BJ (cell line): Measurements from ENCODE around the gene MRPL36. TPM values are rescaled to one million over a fixed set of nuclear protein-coding genes. Genes with fewer than 3 reads are reported as not detected.

Experiments used
- CTCF ChIA-PET: fragments of 350-600 bp; formaldehyde crosslinking; extraction: SDS; loops from one replicate; lab custom pipeline; 2021; ENCODE audit warnings: antibody characterized with exemption, inconsistent platforms; lab: Yijun Ruan, JAX
- POLR2A ChIA-PET: fragments of 300-600 bp; sonication (Branson Sonifier 250); formaldehyde crosslinking; extraction: SDS; loops from one replicate; lab custom pipeline; 2021; ENCODE audit warnings: antibody characterized with exemption; lab: Charles Lee
- DNase-seq: peaks from one replicate; pipeline ENCODE4 v3.0.0-alpha.2; 2011; ENCODE audit warnings: low read depth
- H3K27me3 ChIP-seq: 2 replicates; pipeline ENCODE4 v1.6.0; 2011; ENCODE audit warnings: low read length; ENCODE audit not compliant: control insufficient read depth, insufficient read depth
- H3K36me3 ChIP-seq: 2 replicates; pipeline ENCODE4 v1.5.1; 2011; ENCODE audit warnings: low read length; ENCODE audit not compliant: control insufficient read depth, insufficient read depth
- H3K4me3 ChIP-seq: 2 replicates; pipeline ENCODE4 v1.5.1; 2011; ENCODE audit warnings: low read depth, mild to moderate bottlenecking, control low read depth, low read length
- polyA plus RNA-seq: library from polyadenylated mRNA; depleted of rRNA; stranded (reverse); fragments of >200 nt; gene quantifications from 2 replicates; pipeline ENCODE4 v1.2.3, GENCODE V29; 2011
- TF ChIP-seq, protein P1 (sequence below): IDR thresholded peaks from 2 replicates; pipeline ENCODE4 v1.5.1; 2011; ENCODE audit warnings: low read depth, mild to moderate bottlenecking, control low read depth, inconsistent platforms, low read length, moderate library complexity; ENCODE audit not compliant: insufficient read depth

Gene MRPL36
- polyA plus RNA-seq, 1 experiment = 67.9 TPM

DNA sequence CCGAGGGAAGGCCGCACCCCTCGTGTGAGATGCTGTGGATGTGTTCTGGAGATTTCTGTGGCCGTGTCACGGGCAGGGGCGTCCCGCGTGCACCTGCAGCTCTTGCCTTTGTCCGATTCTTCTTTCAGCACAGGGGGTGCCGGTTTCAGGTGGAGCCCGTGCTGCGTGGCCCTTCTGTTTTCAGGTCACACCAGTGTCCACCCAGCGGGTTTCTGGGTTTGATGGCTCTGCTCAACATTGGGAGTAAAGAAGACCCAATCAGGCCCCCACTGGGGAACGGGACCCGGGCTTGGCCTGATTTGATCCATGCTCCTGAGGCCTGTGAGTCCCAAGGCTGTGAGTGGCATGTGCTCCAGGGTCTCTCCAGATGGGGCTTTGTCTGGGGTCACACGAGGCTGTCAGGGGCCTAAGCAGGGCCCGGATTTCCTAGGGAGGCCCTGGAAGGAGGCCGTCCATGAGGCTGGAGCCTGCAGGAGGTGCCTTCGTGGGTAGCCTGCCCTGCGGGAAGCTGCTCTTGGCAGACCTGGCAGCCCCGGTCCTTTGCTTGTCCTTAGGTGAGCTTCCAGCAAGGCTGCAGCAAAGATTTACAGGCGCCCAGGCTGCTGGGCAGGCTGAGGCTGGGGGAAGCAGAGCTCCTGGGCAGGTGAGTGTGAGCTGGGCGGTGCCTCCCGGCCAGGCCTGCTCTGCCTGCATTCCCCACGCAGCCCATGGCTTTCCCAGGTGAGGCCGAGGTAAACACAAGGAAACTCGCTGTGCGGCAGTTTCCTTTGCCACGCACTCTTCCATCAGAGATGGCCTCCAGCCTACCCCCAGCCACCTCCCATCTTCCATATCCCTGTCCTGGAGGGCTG lies 12.8 kb downstream of the MRPL36 start:
- CTCF ChIA-PET = interaction anchor here (1.9 kb wide), 1 partner anchor 23 kb away, joined by 5 read pairs; no protein-coding TSS in a partner anchor
- POLR2A ChIA-PET = no interaction called here
- no peaks in the 10 kb centered on the region for H3K36me3 ChIP-seq
- H3K4me3 ChIP-seq = no peak overlapping the region
- DNase-seq = no peak
- TF ChIP-seq, protein P1, sequence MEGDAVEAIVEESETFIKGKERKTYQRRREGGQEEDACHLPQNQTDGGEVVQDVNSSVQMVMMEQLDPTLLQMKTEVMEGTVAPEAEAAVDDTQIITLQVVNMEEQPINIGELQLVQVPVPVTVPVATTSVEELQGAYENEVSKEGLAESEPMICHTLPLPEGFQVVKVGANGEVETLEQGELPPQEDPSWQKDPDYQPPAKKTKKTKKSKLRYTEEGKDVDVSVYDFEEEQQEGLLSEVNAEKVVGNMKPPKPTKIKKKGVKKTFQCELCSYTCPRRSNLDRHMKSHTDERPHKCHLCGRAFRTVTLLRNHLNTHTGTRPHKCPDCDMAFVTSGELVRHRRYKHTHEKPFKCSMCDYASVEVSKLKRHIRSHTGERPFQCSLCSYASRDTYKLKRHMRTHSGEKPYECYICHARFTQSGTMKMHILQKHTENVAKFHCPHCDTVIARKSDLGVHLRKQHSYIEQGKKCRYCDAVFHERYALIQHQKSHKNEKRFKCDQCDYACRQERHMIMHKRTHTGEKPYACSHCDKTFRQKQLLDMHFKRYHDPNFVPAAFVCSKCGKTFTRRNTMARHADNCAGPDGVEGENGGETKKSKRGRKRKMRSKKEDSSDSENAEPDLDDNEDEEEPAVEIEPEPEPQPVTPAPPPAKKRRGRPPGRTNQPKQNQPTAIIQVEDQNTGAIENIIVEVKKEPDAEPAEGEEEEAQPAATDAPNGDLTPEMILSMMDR = no peak
- peaks cover 7% of the 10 kb centered on the region; the same call in 1 of the 2 replicates for H3K27me3 ChIP-seq

DNA sequence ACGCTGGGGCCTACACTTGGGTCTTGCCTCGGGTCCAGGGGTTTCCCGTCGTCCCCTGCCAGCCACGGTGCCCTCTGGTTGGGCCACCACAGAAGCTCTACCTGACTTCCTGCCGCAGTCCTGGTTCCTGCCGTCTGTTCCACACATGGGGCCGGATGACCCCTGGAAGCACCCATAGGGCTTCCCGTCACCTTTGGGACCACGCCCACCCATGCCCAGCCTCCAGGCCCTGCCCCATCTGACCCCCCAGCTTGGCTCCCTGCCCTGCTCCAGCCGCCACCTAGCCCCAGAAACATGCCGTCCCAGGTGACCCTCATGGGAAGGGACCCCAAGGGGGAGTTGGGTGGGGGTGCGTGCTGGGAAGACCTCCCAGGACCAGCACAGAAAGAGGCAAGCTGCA lies 13.7 kb downstream of the MRPL36 start:
- no peak for DNase-seq

DNA sequence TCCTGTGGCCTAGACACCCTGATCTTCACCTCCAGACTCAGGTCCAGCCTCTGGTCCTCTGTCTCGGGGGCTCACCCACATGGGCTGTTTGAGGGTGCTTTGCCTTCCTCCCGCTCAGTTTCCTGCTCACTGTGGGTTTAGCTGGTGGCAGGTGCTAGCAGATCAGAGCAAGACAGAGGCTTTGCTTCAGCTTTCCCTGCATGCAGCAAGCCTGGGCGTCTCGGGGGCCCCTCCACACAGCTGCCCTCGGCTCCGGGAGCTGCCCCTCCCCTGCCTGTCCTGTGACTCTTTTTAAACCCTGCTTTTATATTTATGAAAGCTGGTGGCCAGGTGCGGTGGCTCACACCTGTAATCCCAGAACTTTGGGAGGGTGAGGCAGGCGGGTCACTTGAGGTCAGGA lies 14.6 kb downstream of the MRPL36 start:
- DNase-seq = no peak
- Histone ChIP-seq H3K36me3 (no peaks in the 10 kb centered on the region), H3K4me3 (no peak overlapping the region), H3K27me3 (peaks cover 7% of the 10 kb centered on the region; the same call in 1 of the 2 replicates)
- ChIA-PET POLR2A (no interaction called here), CTCF (no interaction called here)
- TF ChIP-seq, protein P1 = no peak

More for the DNA sequence above, 13.7 kb downstream of the MRPL36 start:
- CTCF ChIA-PET = interaction anchor here (0.6 kb wide), 1 partner anchor 923 kb away, joined by 3 read pairs; no protein-coding TSS in a partner anchor
- Histone ChIP-seq H3K36me3 (no peaks in the 10 kb centered on the region), H3K27me3 (peaks cover 7% of the 10 kb centered on the region; the same call in 1 of the 2 replicates), H3K4me3 (no peak overlapping the region)
- TF ChIP-seq, protein P1 = no peak
- POLR2A ChIA-PET = no interaction called here

DNA sequence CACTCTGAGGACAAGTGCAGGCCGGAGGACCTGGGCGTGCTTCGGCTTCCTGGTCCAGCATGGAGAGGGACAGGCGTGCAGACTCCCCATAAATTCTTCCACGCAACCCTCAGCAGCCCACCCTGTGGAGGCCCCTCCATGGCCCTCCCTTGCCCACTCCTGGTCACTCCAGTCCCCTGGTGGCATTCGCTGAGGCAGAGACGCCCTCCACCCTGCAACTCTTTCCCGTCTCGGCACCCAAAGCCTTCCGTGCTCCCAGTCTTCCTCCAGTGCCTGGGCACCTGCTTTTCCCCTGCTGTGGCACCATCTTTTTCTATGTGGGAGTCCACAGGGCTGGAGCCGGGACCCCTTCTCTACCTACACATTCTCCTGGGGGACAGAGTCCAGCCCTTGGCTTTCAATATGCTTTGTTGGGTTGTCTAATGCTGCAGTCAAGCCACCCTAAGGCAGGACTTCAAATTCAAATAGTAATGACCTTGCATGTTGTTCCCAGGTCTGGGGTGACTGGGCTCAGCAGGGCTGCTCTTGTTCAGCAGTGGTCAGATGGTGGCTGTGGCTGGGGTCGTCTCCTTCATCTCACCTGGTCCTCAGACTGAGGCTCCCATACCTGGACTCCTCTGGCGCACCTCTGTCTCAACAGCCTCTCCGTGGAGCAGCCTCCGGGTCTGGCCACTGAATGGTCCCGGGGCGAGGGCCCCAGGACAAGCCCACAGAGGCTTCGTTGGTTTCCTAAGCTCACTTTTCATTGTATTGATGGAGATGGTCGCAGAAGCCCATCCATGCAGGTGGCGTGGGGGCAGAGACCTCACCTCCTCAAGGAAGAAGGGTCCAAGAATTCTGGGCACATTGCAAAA lies 15.2 kb downstream of the MRPL36 start:
- Histone ChIP-seq H3K4me3 (no peak overlapping the region), H3K36me3 (no peaks in the 10 kb centered on the region), H3K27me3 (peaks cover 7% of the 10 kb centered on the region; the same call in 1 of the 2 replicates)
- TF ChIP-seq, protein P1 = no peak
- ChIA-PET POLR2A (no interaction called here), CTCF (no interaction called here)
- no peak for DNase-seq

DNA sequence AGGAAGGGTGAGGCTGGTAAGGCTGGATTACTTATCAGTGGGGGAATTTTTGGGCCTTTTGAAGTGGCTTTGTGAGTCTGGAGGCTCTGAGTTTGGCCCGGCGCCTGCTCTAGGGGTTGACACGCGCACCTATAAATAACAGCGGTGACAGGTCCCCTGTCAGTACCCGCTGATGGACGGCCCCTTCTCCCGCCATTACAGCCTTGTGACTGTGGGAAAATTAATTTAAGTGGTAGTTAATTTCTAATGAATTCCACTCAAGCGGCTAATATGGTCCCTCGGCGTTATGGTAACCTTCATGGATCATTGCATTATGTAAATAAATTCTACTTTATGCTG lies 16.5 kb downstream of the MRPL36 start:
- DNase-seq = no peak
- ChIA-PET CTCF (no interaction called here), POLR2A (no interaction called here)
- Histone ChIP-seq H3K4me3 (no peak overlapping the region), H3K36me3 (no peaks in the 10 kb centered on the region), H3K27me3 (peaks cover 7% of the 10 kb centered on the region; the same call in 1 of the 2 replicates)
- TF ChIP-seq, protein P1 = no peak
